Large intestine (tissue), 3 donors: Measurements from ENCODE around the gene CCL23. TPM values are rescaled to one million over a fixed set of nuclear protein-coding genes. Genes with fewer than 3 reads are reported as not detected.
"Not testable (repeated sequence)": the region's sequence is repeated elsewhere in the genome, so short reads cannot be mapped to it uniquely, and the experiment has no call there.

Experiments
- DNase-seq, 2 donors: peaks; one replicate each; pipeline versions ENCODE4 v3.0.0 to v3.0.0-alpha.2; 2013
- H3K27ac ChIP-seq: one replicate; pipeline ENCODE4 v1.5.1; 2013; ENCODE audit warnings: low read length
- H3K27me3 ChIP-seq: 2 replicates; pipeline ENCODE4 v1.6.1; 2013; ENCODE audit warnings: low read length; ENCODE audit not compliant: control insufficient read depth, insufficient read depth
- H3K36me3 ChIP-seq: 2 replicates; pipeline ENCODE4 v1.6.1; 2013; ENCODE audit warnings: low read length; ENCODE audit not compliant: control insufficient read depth, insufficient read depth
- H3K4me1 ChIP-seq: one replicate; pipeline ENCODE4 v1.6.1; 2013; ENCODE audit warnings: low read length; ENCODE audit not compliant: control insufficient read depth, insufficient read depth
- H3K4me3 ChIP-seq: one replicate; pipeline ENCODE4 v1.5.1; 2013; ENCODE audit warnings: low read length
- H3K9me3 ChIP-seq: one replicate; pipeline ENCODE4 v1.6.1; 2013; ENCODE audit warnings: mild to moderate bottlenecking, low read depth, low read length, moderate library complexity; ENCODE audit not compliant: control insufficient read depth
- WGBS: methylation state at CpG from one replicate; pipeline ENCODE4 v1.1.5; 2013; ENCODE audit warnings: low lambda C conversion rate; ENCODE audit not compliant: insufficient coverage; 5-methylcytosine and 5-hydroxymethylcytosine counted together
- polyA plus RNA-seq: library from polyadenylated mRNA; unstranded; fragments of 120-200 nt; gene quantifications from one replicate; pipeline ENCODE4 v1.2.1, GENCODE V29; 2013

The CCL23 gene
- polyA plus RNA-seq, 1 donor: 1.2 TPM

- Histone ChIP-seq H3K27me3 (no peaks in the 10 kb centered on the region), H3K9me3 (peaks cover 11% of the 10 kb centered on the region), H3K4me3 (no peak overlapping the region), H3K27ac (peak overlapping the region; percentile 2), H3K4me1 (peaks cover 12% of the 10 kb centered on the region), H3K36me3 (no peaks in the 10 kb centered on the region)
- peak in 1 of 2 donors; percentile 52 for DNase-seq
- WGBS: 40% methylated on average over 2 of the region's 4 CpGs
Observed at GRCh38 chr17:36004594-36005108, 13.1 kb downstream of the CCL23 start.

GRCh38 chr17:36002631-36003030 lies 15.1 kb downstream of the CCL23 start:
- no peak for DNase-seq
- Histone ChIP-seq H3K4me1 (peaks cover 20% of the 10 kb centered on the region), H3K27me3 (no peaks in the 10 kb centered on the region), H3K4me3 (no peak overlapping the region), H3K36me3 (peaks cover 12% of the 10 kb centered on the region), H3K27ac (peak overlapping the region; percentile 51), H3K9me3 (no peaks in the 10 kb centered on the region)
- no CpG with 5 or more reads among the region's 7 CpGs for WGBS

DNA sequence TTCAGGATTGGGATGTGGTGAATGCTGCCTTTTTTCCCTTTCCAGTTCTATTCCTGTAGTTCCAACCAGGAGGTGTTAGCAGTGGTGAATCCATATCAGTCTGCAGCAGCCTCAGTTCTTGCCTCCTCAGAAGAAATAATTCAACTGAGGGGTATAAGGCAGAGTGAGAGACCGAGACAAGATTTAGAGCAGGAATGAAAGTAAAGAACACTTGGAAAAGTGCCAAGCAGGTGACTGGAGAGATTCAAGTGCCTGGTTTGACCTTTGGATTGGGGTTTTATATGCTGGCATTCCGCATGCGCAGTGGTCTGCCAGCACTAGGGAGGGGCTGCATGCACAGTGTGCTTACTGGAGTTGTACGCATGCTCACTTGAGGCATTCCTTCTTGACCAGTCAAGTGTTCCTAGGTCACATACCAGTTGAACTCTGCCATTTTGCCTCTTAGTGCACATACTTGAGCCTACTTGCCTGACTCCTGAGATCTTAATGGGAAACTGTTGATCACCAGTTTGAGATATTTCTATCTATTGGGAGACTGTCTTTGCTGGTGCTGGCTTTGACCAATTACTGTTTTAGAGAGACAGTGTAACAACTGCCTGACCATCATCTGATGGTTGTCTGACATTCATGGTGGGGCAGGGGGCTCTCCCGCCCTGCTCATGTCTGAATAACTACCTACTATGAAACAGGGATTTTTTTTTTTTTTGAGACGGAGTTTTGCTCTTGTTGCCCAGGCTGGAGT lies 15.7 kb downstream of the CCL23 start:
- Histone ChIP-seq H3K4me1 (peaks cover 20% of the 10 kb centered on the region), H3K27ac (peak overlapping the region; percentile 94), H3K36me3 (peaks cover 16% of the 10 kb centered on the region), H3K9me3 (no peaks in the 10 kb centered on the region), H3K4me3 (peak overlapping the region; percentile 47), H3K27me3 (no peaks in the 10 kb centered on the region)
- 20% methylated on average over 1 of the region's 6 CpGs for WGBS
- DNase-seq: peak; percentile 97 to 98

- Histone ChIP-seq H3K4me1 (peaks cover 20% of the 10 kb centered on the region), H3K27me3 (no peaks in the 10 kb centered on the region), H3K36me3 (peaks cover 22% of the 10 kb centered on the region), H3K27ac (peak within 1 kb of the TSS; percentile 94), H3K9me3 (no peaks in the 10 kb centered on the region), H3K4me3 (peak within 1 kb of the TSS; percentile 47)
- peak; percentile 32 to 83 for DNase-seq
- 60% methylated on average over 1 of the region's 6 CpGs for WGBS
Observed at GRCh38 chr17:36001110-36001771, 16.5 kb downstream of the CCL23 start, which contains the start of gene CCL15. Gene CCL15, minus strand, starts transcription at chr17:36001553. Its CDS starts 61 bp downstream, at chr17:36001492.

DNA sequence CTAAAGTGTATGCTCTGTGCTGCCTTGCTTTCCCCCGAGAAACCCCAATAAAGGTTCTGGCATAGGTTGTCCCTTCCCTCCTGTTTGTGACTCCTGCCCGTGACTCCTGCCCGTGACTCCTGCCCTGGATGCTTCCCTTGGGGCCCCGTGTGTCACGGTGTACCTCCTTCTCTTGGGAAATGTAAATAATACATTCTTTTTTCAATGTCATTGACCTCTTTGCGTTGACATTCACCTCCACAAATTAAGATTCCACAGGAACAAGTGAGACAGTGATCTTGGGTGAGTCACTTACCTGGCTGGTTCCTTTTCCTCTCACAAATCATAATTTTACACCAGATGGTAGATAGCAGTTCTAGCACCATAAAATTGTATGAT lies 17.1 kb downstream of the CCL23 start:
- peaks cover 22% of the 10 kb centered on the region for H3K36me3 ChIP-seq
- WGBS: 40% methylated on average over 1 of the region's 6 CpGs
- H3K27me3 ChIP-seq: no peaks in the 10 kb centered on the region
- H3K27ac ChIP-seq: peak overlapping the region; percentile 94
- H3K9me3 ChIP-seq: no peaks in the 10 kb centered on the region
- peaks cover 18% of the 10 kb centered on the region for H3K4me1 ChIP-seq
- H3K4me3 ChIP-seq: peak overlapping the region; percentile 47
- peak; percentile 74 to 84 for DNase-seq

GRCh38 chr17:35998756-35999155 lies 19.0 kb downstream of the CCL23 start:
- Histone ChIP-seq H3K4me3 (no peak overlapping the region), H3K36me3 (peaks cover 22% of the 10 kb centered on the region), H3K4me1 (peaks cover 16% of the 10 kb centered on the region), H3K9me3 (no peaks in the 10 kb centered on the region), H3K27ac (no peak overlapping the region), H3K27me3 (no peaks in the 10 kb centered on the region)
- no peak for DNase-seq
- WGBS: no CpG with 5 or more reads among the region's 1 CpG

GRCh38 chr17:35998018-35998545 lies 19.7 kb downstream of the CCL23 start:
- no CpG with 5 or more reads among the region's 11 CpGs for WGBS
- Histone ChIP-seq H3K4me1 (peaks cover 16% of the 10 kb centered on the region), H3K36me3 (peaks cover 22% of the 10 kb centered on the region), H3K9me3 (no peaks in the 10 kb centered on the region), H3K4me3 (no peak overlapping the region), H3K27ac (no peak overlapping the region), H3K27me3 (no peaks in the 10 kb centered on the region)
- no peak for DNase-seq

DNA sequence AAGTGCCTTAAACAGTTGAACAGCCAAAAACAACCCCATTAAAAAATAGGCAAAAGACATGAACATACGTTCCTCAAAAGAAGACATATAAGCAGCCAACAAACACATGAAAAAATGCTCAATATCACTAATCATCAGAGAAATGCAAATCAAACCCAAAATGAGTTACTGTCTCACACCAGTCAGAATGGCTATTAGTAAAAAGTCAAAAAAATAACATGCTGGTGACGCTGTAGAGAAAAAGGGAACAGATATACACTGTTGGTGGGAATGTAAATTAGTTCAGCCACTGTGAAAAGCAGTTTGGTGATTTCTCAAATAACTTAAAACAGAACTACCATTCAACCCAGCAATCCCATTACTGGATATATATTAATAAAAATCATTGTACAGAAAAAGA lies 22.4 kb downstream of the CCL23 start:
- not testable (repeated sequence) for DNase-seq, H3K4me3 ChIP-seq, H3K9me3 ChIP-seq, H3K27me3 ChIP-seq, H3K27ac ChIP-seq
- 100% methylated on average over 2 of the region's 2 CpGs for WGBS
- Histone ChIP-seq H3K36me3 (peaks cover 26% of the 10 kb centered on the region), H3K4me1 (peaks cover 25% of the 10 kb centered on the region)

GRCh38 chr17:35991075-35991474 lies 26.7 kb downstream of the CCL23 start:
- Histone ChIP-seq H3K27ac (peak overlapping the region; percentile 91), H3K36me3 (peaks cover 7% of the 10 kb centered on the region), H3K4me3 (no peak overlapping the region), H3K9me3 (no peaks in the 10 kb centered on the region), H3K27me3 (no peaks in the 10 kb centered on the region), H3K4me1 (peaks cover 17% of the 10 kb centered on the region)
- 13% methylated on average over 1 of the region's 2 CpGs for WGBS
- DNase-seq: peak; percentile 83 to 91

DNA sequence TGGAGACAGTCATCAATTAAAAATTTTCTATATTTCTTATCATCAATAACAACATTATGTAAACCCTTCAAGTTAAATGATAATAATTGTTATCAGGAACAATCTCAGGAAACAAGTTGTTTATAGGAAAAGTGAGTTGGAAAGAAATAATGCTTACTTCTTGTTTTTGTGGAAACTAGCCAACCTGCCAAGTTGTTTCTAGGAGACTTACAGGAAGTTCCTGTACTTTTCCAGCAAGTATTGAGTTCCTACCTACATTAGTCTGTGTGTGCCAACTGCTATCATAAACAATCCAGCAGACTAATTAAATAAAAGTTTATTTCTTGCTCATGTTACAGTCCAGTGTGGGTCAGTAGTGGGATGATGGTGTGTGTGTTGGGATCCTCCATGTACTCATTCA lies 29.6 kb downstream of the CCL23 start:
- Histone ChIP-seq H3K4me3 (no peak overlapping the region), H3K27ac (no peak overlapping the region), H3K4me1 (peaks cover 17% of the 10 kb centered on the region), H3K27me3 (no peaks in the 10 kb centered on the region), H3K9me3 (no peaks in the 10 kb centered on the region), H3K36me3 (peaks cover 21% of the 10 kb centered on the region)
- DNase-seq: no peak
